ENCODE results near the gene MPPED1.

Gene MPPED1

DNA sequence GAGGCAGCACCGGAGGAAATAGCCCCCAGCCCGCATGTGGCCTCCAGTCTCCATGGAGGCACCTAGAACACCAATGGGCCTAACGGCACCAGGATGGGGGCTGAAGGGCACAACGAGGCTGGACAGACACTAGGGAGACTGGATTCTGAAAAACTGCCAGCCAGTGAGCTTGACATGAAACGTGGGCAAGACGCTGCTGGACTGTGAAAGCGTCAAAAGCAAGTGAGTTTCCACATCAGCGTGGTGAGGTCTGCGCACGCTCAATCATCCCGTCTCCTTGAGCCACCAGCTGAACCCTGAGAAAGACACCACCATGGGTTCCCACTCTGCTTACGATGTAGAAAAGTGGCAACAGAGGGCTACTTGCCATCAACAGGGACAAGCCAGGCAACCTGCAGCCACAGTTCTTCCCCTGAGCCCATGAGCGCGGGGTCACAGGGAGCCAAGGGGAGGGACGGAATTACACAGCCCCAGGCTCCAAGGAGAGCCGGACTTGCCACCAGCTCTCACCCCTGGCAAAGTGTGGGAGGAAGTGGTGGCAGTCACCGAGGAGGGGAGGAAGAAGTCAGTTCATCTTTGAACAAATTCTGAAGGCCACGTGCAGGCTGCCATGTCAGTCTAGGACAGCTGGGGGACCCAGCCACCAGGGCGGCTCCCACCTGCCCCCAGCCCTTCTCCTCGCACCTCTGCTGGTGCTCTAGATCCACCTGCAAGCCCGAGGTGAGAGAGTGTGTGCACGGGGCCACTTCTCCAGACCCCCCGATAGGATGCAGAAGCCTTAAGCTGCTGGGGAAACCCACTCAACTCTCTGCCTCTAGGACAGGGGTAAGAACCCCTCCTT is 131.1 kb downstream of the MPPED1 start:
- no peak for DNase-seq (ENCODE audit: low read depth)

GRCh38 chr22:43543522-43544288 is 131.9 kb downstream of the MPPED1 start:
- no peak for DNase-seq (ENCODE audit: low read depth)

DNA sequence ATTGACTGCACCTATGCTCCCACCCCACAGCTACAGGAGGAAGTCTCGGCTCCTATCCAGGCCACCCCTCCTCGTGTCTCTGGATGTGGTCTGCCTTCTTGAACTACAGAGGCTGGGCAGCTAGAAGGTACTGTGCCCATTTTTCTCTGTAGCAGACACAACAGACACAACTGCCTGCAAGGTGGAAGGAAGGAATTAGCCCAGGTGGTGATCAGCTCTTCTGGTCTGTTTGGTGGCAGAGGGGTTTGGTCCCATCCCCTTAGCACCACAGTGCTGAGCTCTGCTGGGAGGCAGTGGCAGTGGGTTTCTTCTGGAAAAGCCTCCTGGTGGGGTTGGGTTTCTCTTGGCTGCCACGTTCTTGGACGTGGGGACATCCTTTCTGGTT is 132.5 kb downstream of the MPPED1 start:
- DNase-seq (ENCODE audit: low read depth) = no peak

- no peak for DNase-seq (ENCODE audit: low read depth)
Observed at GRCh38 chr22:43546186-43546585, 134.4 kb downstream of the MPPED1 start.

- no peak for DNase-seq (ENCODE audit: low read depth)
Observed at GRCh38 chr22:43550024-43550620, 138.3 kb downstream of the MPPED1 start.

- no peak for DNase-seq (ENCODE audit: low read depth)
Observed at GRCh38 chr22:43550672-43551071, 138.9 kb downstream of the MPPED1 start.

- no peak for DNase-seq (ENCODE audit: low read depth)
Observed at GRCh38 chr22:43553451-43554258, 141.8 kb downstream of the MPPED1 start.

DNA sequence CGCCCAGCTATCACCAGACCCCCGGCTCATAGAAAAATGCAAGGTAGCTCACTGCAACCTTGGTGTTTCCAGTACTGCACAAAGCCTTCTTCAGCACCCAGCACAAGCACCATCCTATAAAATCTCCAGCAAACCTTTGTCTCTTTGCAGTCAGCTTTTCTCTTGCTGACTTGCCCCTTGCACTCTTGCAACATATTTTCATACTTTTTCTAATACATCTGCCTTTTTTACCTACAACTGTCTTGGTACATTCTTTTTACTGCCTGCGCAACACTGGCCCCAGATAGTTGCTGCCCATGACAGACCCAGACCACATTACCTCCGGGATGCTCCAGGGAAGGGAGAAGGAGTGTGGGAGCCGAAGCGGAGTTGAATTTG is 142.4 kb downstream of the MPPED1 start:
- no peak for DNase-seq (ENCODE audit: low read depth)

DNA sequence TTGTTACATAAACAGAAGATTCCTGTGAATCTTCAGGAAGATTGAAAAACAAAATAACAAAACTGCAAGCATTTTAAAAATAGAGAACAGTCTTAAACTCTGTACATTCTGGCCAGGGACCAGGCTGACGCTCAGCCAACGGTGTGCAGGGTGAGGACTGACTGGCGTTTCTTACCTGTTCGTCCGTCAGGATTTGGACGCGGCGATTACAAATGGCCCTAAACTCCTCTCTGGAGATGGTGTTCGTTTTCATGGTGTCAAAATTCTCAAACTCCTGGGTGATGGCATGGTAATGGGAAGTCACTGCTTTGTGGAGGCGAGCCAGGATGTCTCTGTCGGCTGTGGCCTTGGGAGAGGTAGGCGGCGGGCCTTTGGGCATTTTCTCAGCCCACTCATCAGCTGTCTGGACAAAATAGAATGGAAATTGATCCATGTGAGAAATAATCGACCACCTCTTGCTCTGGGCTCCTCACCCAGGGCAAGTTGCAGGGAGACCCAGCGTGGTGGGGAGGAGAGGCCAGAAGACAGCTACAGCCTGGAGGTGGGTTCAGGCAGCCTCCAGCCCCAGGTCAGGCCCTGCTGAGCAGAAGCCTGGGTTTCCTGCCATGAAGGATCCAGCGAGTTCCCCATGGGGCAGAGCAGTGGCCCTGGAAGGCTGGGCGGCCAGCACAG is 143.0 kb downstream of the MPPED1 start:
- DNase-seq (ENCODE audit: low read depth) = no peak

- DNase-seq (ENCODE audit: low read depth) = no peak
Observed at GRCh38 chr22:43555561-43556515, 144.0 kb downstream of the MPPED1 start.
